D721Med (cell line): Measurements from ENCODE around the gene MFSD11.

Source experiments
- DNase-seq: peaks from one replicate; pipeline ENCODE4 v3.0.0; 2011; ENCODE audit warnings: low spot score; ENCODE audit not compliant: insufficient read length
- FAIRE-seq: peaks from 2 replicates; lab custom pipeline; 2011; peaks lifted over from hg19 to GRCh38; lab: Jason Lieb, UNC
- TF ChIP-seq, protein P1 (sequence below): IDR thresholded peaks from 2 replicates; pipeline ENCODE4 v1.5.1; 2012; ENCODE audit warnings: mild to moderate bottlenecking, control low read depth; ENCODE audit not compliant: insufficient read depth; ENCODE audit errors: missing control alignments

The MFSD11 gene

DNA sequence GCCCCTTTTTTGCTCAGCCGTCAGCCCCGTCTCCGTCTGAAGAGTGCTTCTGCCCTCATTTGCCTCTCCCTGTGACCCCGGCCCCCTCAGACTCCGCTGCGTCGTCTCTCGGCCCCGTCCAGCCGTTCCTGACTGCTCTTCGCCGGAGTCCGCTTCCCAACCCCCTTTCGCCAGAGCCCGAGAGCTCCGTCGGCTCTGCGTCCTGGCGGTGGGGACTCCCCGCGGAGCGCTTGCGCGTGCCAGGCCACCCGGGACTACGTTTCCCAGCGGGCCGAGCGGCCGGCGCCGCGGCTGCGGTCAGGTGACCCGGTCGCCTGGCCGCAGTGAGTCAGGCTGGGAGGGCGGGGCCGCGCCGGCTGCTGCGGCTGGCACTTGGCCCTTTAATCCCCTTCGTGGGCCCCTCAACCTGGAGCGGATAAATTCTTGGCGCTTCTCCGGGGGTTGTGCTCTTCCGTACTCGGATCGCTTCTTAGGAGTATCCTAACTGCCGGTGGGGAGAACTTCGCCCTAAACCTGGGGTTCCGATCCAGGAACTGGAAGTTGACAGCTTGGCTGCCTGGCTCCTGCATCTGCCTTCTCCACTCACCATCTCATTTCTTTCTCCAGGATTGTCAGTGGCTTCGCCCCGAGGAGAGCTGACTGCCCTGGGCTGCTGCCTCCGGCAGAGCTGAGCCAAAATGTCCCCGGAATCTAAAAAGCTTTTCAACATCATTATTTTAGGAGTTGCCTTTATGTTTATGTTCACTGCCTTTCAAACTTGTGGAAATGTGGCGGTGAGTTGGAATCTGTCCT, at the start of gene MFSD11:
Gene MFSD11 (plus strand): TSS at position 444 of the 792 bp plus-strand sequence. CDS start 234 bp downstream, at position 678.
- TF ChIP-seq, protein P1, sequence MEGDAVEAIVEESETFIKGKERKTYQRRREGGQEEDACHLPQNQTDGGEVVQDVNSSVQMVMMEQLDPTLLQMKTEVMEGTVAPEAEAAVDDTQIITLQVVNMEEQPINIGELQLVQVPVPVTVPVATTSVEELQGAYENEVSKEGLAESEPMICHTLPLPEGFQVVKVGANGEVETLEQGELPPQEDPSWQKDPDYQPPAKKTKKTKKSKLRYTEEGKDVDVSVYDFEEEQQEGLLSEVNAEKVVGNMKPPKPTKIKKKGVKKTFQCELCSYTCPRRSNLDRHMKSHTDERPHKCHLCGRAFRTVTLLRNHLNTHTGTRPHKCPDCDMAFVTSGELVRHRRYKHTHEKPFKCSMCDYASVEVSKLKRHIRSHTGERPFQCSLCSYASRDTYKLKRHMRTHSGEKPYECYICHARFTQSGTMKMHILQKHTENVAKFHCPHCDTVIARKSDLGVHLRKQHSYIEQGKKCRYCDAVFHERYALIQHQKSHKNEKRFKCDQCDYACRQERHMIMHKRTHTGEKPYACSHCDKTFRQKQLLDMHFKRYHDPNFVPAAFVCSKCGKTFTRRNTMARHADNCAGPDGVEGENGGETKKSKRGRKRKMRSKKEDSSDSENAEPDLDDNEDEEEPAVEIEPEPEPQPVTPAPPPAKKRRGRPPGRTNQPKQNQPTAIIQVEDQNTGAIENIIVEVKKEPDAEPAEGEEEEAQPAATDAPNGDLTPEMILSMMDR, result no peak
- peak; percentile 43 for DNase-seq
- no peak for FAIRE-seq

DNA sequence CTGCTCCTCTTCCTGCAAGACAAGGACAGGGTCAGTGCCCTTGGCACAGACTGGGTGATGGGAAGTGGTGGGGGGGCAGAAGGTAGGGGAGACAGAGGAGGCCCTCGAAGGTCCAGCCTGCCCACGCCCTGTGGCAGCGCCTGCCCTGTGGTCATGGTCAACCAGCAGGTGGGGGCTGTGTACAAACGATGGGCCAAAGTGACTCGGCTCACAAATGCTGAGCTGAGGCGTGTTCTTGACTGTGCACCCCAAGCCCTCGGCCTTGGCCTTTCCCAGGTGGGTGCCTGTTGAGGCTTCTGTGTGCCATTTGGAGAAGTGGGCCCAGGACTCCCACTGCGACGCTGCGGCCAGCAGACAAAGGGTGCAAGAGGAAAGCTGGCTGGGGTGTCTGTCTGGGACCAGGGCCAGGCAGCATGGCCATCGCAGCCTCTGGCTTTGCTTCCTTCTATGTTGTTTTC, 49.7 kb upstream of the MFSD11 start:
- FAIRE-seq (no peak), DNase-seq (no peak)
- TF ChIP-seq, protein P1, result no peak

DNA sequence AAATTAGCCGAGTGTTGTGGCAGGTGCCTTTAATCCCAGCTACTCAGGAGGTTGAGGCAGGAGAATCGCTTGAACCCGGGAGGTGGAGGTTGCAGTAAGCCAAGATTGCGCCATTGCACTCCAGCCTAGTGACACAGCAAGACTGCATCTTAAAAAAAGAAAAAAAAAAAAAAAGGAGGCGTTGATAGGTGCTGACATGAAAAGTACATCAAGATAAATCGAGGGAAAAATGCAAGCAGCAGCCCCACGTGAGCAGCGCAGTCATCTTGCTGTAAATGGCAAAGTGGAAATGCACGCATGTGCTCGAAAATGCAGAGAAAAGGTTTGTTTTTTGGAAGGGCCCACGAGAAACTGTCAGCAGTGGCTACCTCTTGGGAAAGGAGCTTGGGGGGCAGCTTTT, 48.1 kb upstream of the MFSD11 start:
- TF ChIP-seq, protein P1, result no peak
- no peak for FAIRE-seq
- DNase-seq, result no peak

DNA sequence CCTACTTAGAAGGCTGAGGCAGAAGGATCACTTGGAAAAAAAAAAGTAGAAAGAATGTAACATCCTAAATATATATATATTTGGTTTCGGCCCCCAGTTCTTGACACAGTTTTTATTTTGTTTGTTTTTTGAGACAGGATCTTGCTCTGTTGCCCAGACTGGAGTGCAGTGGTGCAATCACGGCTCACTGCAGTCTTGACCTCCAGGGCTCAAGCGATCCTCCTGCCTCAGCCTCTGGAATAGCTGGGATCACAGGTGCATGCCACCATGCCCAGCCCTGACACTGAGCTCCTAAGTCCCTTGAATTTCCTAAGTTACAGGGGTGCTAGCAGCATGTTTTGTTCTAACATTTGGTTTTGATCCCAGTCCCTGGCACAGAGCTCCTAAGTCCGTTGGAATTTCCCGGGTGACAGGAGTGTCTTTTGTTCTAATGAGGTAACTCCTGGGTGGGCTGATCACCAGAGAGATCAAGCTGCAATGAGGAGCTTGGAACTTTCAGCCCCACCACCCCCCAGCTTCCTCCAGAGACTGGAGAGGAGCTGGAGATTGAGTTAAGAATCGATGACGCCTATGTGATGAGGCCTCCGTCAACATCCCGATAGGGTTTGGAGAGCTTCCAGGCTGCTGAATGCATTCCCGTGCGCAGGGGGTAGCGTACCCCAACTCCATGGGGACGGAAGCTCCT, 47.2 kb upstream of the MFSD11 start:
- DNase-seq (no peak), FAIRE-seq (no peak)
- TF ChIP-seq, protein P1, result no peak

DNA sequence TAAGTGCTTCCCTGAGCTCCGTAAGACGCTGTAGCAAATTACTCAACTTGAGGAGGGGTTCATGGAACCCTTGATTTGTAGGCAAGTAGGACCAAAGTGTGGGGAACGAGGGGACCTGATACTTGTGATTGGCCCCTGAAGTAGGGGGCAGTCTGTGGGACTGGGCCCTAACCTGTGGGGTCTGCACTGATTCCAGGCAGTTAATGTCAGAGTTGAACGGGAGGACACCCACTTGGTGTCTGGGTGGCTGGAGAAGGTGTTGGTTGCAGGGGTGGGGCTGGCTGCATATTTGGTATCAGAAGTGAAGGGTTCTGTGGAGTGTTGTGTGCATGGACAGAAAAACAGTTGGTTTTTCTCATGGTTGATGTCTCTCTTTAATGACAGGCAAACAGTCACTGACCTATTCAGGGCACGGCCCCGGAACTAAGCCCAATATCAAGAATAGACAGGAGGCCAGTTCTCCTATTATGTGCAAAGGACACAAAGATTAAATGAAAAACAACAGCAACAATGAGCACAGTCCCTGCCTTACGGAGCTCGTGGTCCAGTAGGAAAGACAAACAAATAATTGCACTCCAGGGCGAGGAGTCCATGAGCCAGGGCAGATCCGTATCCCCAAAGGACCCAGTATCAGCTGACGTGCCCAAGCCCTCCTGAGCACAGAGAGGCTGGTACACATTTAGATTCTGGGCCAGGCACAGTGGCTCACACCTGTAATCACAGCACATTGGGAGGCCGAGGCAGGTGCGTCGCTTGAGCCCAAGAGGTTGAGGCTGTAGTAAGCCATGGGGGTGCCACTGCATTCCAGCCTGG, 46.3 kb upstream of the MFSD11 start:
- FAIRE-seq (no peak), DNase-seq (no peak)
- TF ChIP-seq, protein P1, result no peak

DNA sequence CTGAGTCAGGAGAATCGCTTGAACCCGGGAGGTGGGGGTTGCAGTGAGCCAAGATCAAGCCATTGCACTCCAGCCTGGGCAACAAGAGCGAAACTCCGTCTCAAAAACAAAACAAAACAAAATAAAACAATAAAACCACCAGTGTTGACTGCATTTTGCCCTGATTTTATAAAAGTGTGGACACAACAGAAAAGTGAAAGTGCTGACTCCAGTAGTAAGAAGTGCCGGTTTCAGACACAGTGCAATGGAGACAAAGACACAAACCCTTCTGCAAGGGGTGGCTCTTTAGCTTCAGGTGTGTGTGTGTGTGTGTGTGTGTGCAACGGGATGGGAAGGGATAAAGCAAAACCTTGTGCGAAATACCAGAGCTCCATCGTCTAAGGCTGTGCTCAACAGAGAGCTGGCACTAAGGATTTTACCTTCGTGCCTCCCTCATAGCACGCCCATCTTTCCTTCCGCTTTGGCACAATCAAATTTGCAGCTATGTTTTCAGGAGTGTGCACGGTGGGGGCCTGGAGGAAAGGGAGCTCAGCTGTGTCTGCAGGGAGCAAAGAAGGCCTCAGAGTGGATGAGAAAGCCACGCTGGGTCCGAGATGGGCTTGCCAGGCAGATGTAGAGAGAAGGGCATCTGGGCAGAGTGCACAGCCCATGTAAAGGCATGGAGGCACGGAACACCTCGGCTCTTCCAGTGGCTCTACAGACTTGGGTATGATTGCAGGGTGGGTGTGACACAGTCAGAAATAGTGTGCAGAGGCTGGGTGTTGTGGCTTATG, 42.7 kb upstream of the MFSD11 start:
- DNase-seq (no peak), FAIRE-seq (no peak)
- TF ChIP-seq, protein P1, result no peak
